ENCODE data around the gene MAB21L4.

The MAB21L4 gene

GRCh38 chr2:240925191-240925567, 29.2 kb upstream of the MAB21L4 start:
- no peak for DNase-seq (ENCODE audit: low read depth, low spot score)

GRCh38 chr2:240922982-240923537, 27.1 kb upstream of the MAB21L4 start:
- no peak for DNase-seq (ENCODE audit: low read depth, low spot score)

- no peak for DNase-seq (ENCODE audit: low read depth, low spot score)
Observed at GRCh38 chr2:240922245-240922981, 26.5 kb upstream of the MAB21L4 start.

GRCh38 chr2:240921995-240922244, 26.0 kb upstream of the MAB21L4 start:
- DNase-seq (ENCODE audit: low read depth, low spot score), result no peak

GRCh38 chr2:240921311-240921994, 25.5 kb upstream of the MAB21L4 start:
- no peak for DNase-seq (ENCODE audit: low read depth, low spot score)

GRCh38 chr2:240920783-240921231, 24.9 kb upstream of the MAB21L4 start:
- no peak for DNase-seq (ENCODE audit: low read depth, low spot score)

- DNase-seq (ENCODE audit: low read depth, low spot score), result no peak
Observed at GRCh38 chr2:240919786-240920782, 24.1 kb upstream of the MAB21L4 start.

- DNase-seq (ENCODE audit: low read depth, low spot score), result no peak
Observed at GRCh38 chr2:240919161-240919781, 23.3 kb upstream of the MAB21L4 start.

GRCh38 chr2:240918258-240919091, 22.5 kb upstream of the MAB21L4 start:
- no peak for DNase-seq (ENCODE audit: low read depth, low spot score)

GRCh38 chr2:240917684-240918257, 21.8 kb upstream of the MAB21L4 start:
- no peak for DNase-seq (ENCODE audit: low read depth, low spot score)

GRCh38 chr2:240917009-240917683, 21.2 kb upstream of the MAB21L4 start:
- DNase-seq (ENCODE audit: low read depth, low spot score), result no peak

GRCh38 chr2:240916571-240917008, 20.6 kb upstream of the MAB21L4 start:
- DNase-seq (ENCODE audit: low read depth, low spot score), result no peak

GRCh38 chr2:240915526-240916341, 19.8 kb upstream of the MAB21L4 start:
- DNase-seq (ENCODE audit: low read depth, low spot score), result no peak

- DNase-seq (ENCODE audit: low read depth, low spot score), result no peak
Observed at GRCh38 chr2:240914645-240915525, 18.9 kb upstream of the MAB21L4 start.

- DNase-seq (ENCODE audit: low read depth, low spot score), result no peak
Observed at GRCh38 chr2:240913810-240914644, 18.1 kb upstream of the MAB21L4 start.

GRCh38 chr2:240912878-240913809, 17.2 kb upstream of the MAB21L4 start:
- DNase-seq (ENCODE audit: low read depth, low spot score), result no peak
